Osteoblast (primary cell): ENCODE results near the gene CRYL1. TPM values are rescaled to one million over a fixed set of nuclear protein-coding genes. Genes with fewer than 3 reads are reported as not detected.

ENCODE experiments used
- DNase-seq: peaks from one replicate; pipeline ENCODE4 v3.0.0; 2011; ENCODE audit warnings: low spot score, mixed read lengths; ENCODE audit not compliant: insufficient read length; ENCODE audit errors: missing footprints
- H2AFZ ChIP-seq: 2 replicates; pipeline ENCODE4 v1.6.0; 2011; ENCODE audit warnings: mild to moderate bottlenecking, low read length
- H3K27ac ChIP-seq: 2 replicates; pipeline ENCODE4 v1.5.1; 2011; ENCODE audit warnings: mild to moderate bottlenecking, low read depth, low read length, moderate library complexity
- H3K27me3 ChIP-seq: 2 replicates; pipeline ENCODE4 v1.6.0; 2012; ENCODE audit warnings: mild to moderate bottlenecking, control low read depth, inconsistent platforms, low read length, moderate library complexity; ENCODE audit not compliant: insufficient read depth
- H3K36me3 ChIP-seq: 2 replicates; pipeline ENCODE4 v1.5.1; 2011; ENCODE audit warnings: mild to moderate bottlenecking, low read length, control low read depth, moderate library complexity; ENCODE audit not compliant: insufficient read depth
- H3K4me1 ChIP-seq: 2 replicates; pipeline ENCODE4 v1.5.1; 2011; ENCODE audit warnings: mild to moderate bottlenecking, low read length, control low read depth, moderate library complexity; ENCODE audit not compliant: insufficient read depth
- H3K4me2 ChIP-seq: 2 replicates; pipeline ENCODE4 v1.6.0; 2011; ENCODE audit warnings: mild to moderate bottlenecking, low read length; ENCODE audit not compliant: insufficient read depth
- H3K4me3 ChIP-seq: fragments of 200-600 bp; sonication (generic); 3 replicates; pipeline ENCODE4 v1.5.1; 2012; ENCODE audit warnings: mild to moderate bottlenecking, low read length, inconsistent platforms; ENCODE audit not compliant: insufficient read depth
- H3K79me2 ChIP-seq: 2 replicates; pipeline ENCODE4 v1.6.0; 2012; ENCODE audit warnings: mild to moderate bottlenecking, low read length, control low read depth, inconsistent platforms; ENCODE audit not compliant: insufficient read depth
- H3K9me3 ChIP-seq: 2 replicates; pipeline ENCODE4 v1.5.1; 2011; ENCODE audit warnings: low read depth, low read length, control low read depth
- H4K20me1 ChIP-seq: 2 replicates; pipeline ENCODE4 v1.6.0; 2012; ENCODE audit warnings: mild to moderate bottlenecking, low read length, control low read depth; ENCODE audit not compliant: insufficient read depth
- CTCF ChIP-seq: IDR thresholded peaks from 2 replicates; pipeline ENCODE4 v1.5.1; 2011; ENCODE audit warnings: mild to moderate bottlenecking, low read depth, low read length, moderate library complexity; ENCODE audit errors: extremely low read depth
- total RNA-seq: library from RNA; depleted of rRNA; stranded (reverse); fragments of >200 nt; gene quantifications from 2 replicates; pipeline ENCODE4 v1.2.3, GENCODE V29; 2012

Gene CRYL1
- total RNA-seq, 1 donor, result 12.7 TPM

- H3K27me3 ChIP-seq, result peaks cover 4% of the 10 kb centered on the region
- H4K20me1 ChIP-seq, result no peaks in the 10 kb centered on the region
- no peaks in the 10 kb centered on the region for H3K36me3 ChIP-seq
- no peaks in the 10 kb centered on the region for H3K4me1 ChIP-seq
- H3K4me3 ChIP-seq, result no peak overlapping the region
- H2AFZ ChIP-seq, result no peak overlapping the region
- no peak for TF ChIP-seq CTCF
- no peaks in the 10 kb centered on the region for H3K9me3 ChIP-seq
- no peaks in the 10 kb centered on the region for H3K79me2 ChIP-seq
- no peak overlapping the region for H3K4me2 ChIP-seq
- no peak overlapping the region for H3K27ac ChIP-seq
- DNase-seq, result no peak
Measured at GRCh38 chr13:20403826-20404225, 121.8 kb downstream of the CRYL1 start.

- TF ChIP-seq CTCF, result no peak
- no peaks in the 10 kb centered on the region for H3K79me2 ChIP-seq
- no peak overlapping the region for H3K4me3 ChIP-seq
- H2AFZ ChIP-seq, result no peak overlapping the region
- H3K9me3 ChIP-seq, result no peaks in the 10 kb centered on the region
- no peak overlapping the region for H3K27ac ChIP-seq
- H3K4me1 ChIP-seq, result no peaks in the 10 kb centered on the region
- DNase-seq, result no peak
- no peaks in the 10 kb centered on the region for H3K36me3 ChIP-seq
- H3K27me3 ChIP-seq, result peaks cover 4% of the 10 kb centered on the region
- no peak overlapping the region for H3K4me2 ChIP-seq
- no peaks in the 10 kb centered on the region for H4K20me1 ChIP-seq
Measured at GRCh38 chr13:20402881-20403280, 122.8 kb downstream of the CRYL1 start.

GRCh38 chr13:20401931-20402856, 123.5 kb downstream of the CRYL1 start:
- no peaks in the 10 kb centered on the region for H3K79me2 ChIP-seq
- H4K20me1 ChIP-seq, result no peaks in the 10 kb centered on the region
- H3K4me3 ChIP-seq, result no peak overlapping the region
- H3K4me1 ChIP-seq, result no peaks in the 10 kb centered on the region
- H3K27me3 ChIP-seq, result no peaks in the 10 kb centered on the region
- no peak overlapping the region for H3K4me2 ChIP-seq
- no peaks in the 10 kb centered on the region for H3K9me3 ChIP-seq
- no peak overlapping the region for H3K27ac ChIP-seq
- H3K36me3 ChIP-seq, result no peaks in the 10 kb centered on the region
- TF ChIP-seq CTCF, result no peak
- DNase-seq, result peak; percentile 86
- no peak overlapping the region for H2AFZ ChIP-seq

GRCh38 chr13:20401531-20401930, 124.1 kb downstream of the CRYL1 start:
- DNase-seq, result no peak
- no peaks in the 10 kb centered on the region for H3K27me3 ChIP-seq
- H3K79me2 ChIP-seq, result no peaks in the 10 kb centered on the region
- H3K4me2 ChIP-seq, result no peak overlapping the region
- no peak overlapping the region for H3K27ac ChIP-seq
- H3K9me3 ChIP-seq, result no peaks in the 10 kb centered on the region
- no peaks in the 10 kb centered on the region for H4K20me1 ChIP-seq
- TF ChIP-seq CTCF, result no peak
- H3K4me1 ChIP-seq, result no peaks in the 10 kb centered on the region
- H2AFZ ChIP-seq, result no peak overlapping the region
- no peak overlapping the region for H3K4me3 ChIP-seq
- H3K36me3 ChIP-seq, result no peaks in the 10 kb centered on the region
